CD8-positive, alpha-beta memory T cell (primary cell): Measurements from ENCODE around the gene PHKB. TPM values are rescaled to one million over a fixed set of nuclear protein-coding genes. Genes with fewer than 3 reads are reported as not detected.

Experiments
- CTCF ChIA-PET: fragments of 350-600 bp; sonication (Branson Sonifier 250); formaldehyde crosslinking; loops from one replicate; lab custom pipeline; 2021; ENCODE audit warnings: antibody characterized with exemption; lab: Charles Lee
- POLR2A ChIA-PET: fragments of 350-600 bp; sonication (Branson Sonifier 250); formaldehyde crosslinking; loops from one replicate; lab custom pipeline; 2021; ENCODE audit warnings: antibody characterized with exemption; lab: Charles Lee
- DNase-seq, 5 donors: peaks; one replicate each; pipeline versions ENCODE4 v3.0.0 to v3.0.0-alpha.2; 2020 to 2022; ENCODE audit warnings: mixed read lengths in 1 of 5
- H3K27ac ChIP-seq: one replicate; pipeline ENCODE4 v1.7.0; 2013; ENCODE audit warnings: low read depth, mild to moderate bottlenecking, low read length, moderate library complexity
- H3K27me3 ChIP-seq: 2 replicates; pipeline ENCODE4 v1.7.0; 2013; ENCODE audit warnings: low read length, mild to moderate bottlenecking; ENCODE audit not compliant: insufficient read depth, poor library complexity, severe bottlenecking
- H3K36me3 ChIP-seq: 2 replicates; pipeline ENCODE4 v1.7.0; 2013; ENCODE audit warnings: mild to moderate bottlenecking, low read length, moderate library complexity; ENCODE audit not compliant: insufficient read depth
- H3K4me1 ChIP-seq: 2 replicates; pipeline ENCODE4 v1.7.0; 2013; ENCODE audit warnings: mild to moderate bottlenecking, low read length, moderate library complexity; ENCODE audit not compliant: insufficient read depth
- H3K4me3 ChIP-seq: 2 replicates; pipeline ENCODE4 v1.7.0; 2013; ENCODE audit warnings: mild to moderate bottlenecking, low read length
- H3K9me3 ChIP-seq: 2 replicates; pipeline ENCODE4 v1.7.0; 2013; ENCODE audit warnings: mild to moderate bottlenecking, low read length
- H3K27ac Mint-ChIP-seq, 8 donors: one replicate each; pipeline ENCODE4 v1.8.0; 2020 to 2021; ENCODE audit warnings: mixed read lengths in 8 of 8, mild to moderate bottlenecking in 6 of 8, inconsistent platforms in 3 of 8, moderate library complexity in 3 of 8
- H3K27me3 Mint-ChIP-seq, 2 donors: one replicate each; pipeline ENCODE4 v1.8.0; 2020 to 2021; ENCODE audit warnings: mixed read lengths in 2 of 2, mild to moderate bottlenecking in 1 of 2, moderate library complexity in 1 of 2
- H3K36me3 Mint-ChIP-seq, 3 donors: one replicate each; pipeline ENCODE4 v1.8.0; 2020 to 2021; ENCODE audit warnings: mixed read lengths in 3 of 3, inconsistent platforms in 1 of 3, mild to moderate bottlenecking in 1 of 3
- H3K4me1 Mint-ChIP-seq, 3 donors: one replicate each; pipeline ENCODE4 v1.8.0; 2020 to 2021; ENCODE audit warnings: mixed read lengths in 3 of 3, inconsistent platforms in 1 of 3, mild to moderate bottlenecking in 1 of 3
- H3K4me3 Mint-ChIP-seq, 7 donors: one replicate each; pipeline ENCODE4 v1.8.0; 2020 to 2021; ENCODE audit warnings: mixed read lengths in 7 of 7, mild to moderate bottlenecking in 6 of 7, moderate library complexity in 4 of 7, inconsistent platforms in 2 of 7
- H3K9me3 Mint-ChIP-seq, 5 donors: one replicate each; pipeline ENCODE4 v1.8.0; 2020 to 2022; ENCODE audit warnings: mixed read lengths in 5 of 5, mild to moderate bottlenecking in 3 of 5, moderate library complexity in 2 of 5, inconsistent platforms in 1 of 5
- polyA plus RNA-seq: library from polyadenylated mRNA; unstranded; fragments of 300-500 nt; fragmentation: Illumina TruSeq; gene quantifications from one replicate; pipeline ENCODE4 v1.2.3, GENCODE V29; 2021
- total RNA-seq, 2 experiments: library from RNA; stranded (reverse); gene quantifications; one replicate each; pipeline ENCODE4 v1.2.3, GENCODE V29; 2021

The PHKB gene
- total and polyA plus RNA-seq, 3 experiments from 2014 or later: 23.0 to 29.2 (median 25.4) TPM

- Mint-ChIP-seq H3K4me1 (peaks cover 25 to 63% (median 45%) of the 10 kb centered on the region in 3 donors), H3K27me3 (no peaks in the 10 kb centered on the region), H3K27ac (no peak overlapping the region), H3K9me3 (peaks cover 0 to 10% (median 6%) of the 10 kb centered on the region in 5 donors), H3K36me3 (peaks cover 13 to 26% (median 20%) of the 10 kb centered on the region in 3 donors), H3K4me3 (no peak overlapping the region)
- H3K4me3 ChIP-seq: no peak overlapping the region
- no peak for DNase-seq
- ChIA-PET POLR2A (no interaction called here), CTCF (no interaction called here)
- no peaks in the 10 kb centered on the region for H3K27me3 ChIP-seq
- H3K9me3 ChIP-seq: no peaks in the 10 kb centered on the region
- H3K27ac ChIP-seq: no peak overlapping the region
- H3K4me1 ChIP-seq: no peaks in the 10 kb centered on the region
- no peaks in the 10 kb centered on the region for H3K36me3 ChIP-seq
Measured at GRCh38 chr16:47483616-47484015, 22.5 kb downstream of the PHKB start.

- ChIA-PET CTCF (no interaction called here), POLR2A (no interaction called here)
- H3K27me3 Mint-ChIP-seq: no peaks in the 10 kb centered on the region
- peaks cover 21 to 36% (median 27%) of the 10 kb centered on the region in 5 donors for H3K9me3 Mint-ChIP-seq
- Histone ChIP-seq H3K9me3 (no peaks in the 10 kb centered on the region), H3K27ac (no peak overlapping the region), H3K4me3 (no peak overlapping the region), H3K27me3 (no peaks in the 10 kb centered on the region), H3K36me3 (no peaks in the 10 kb centered on the region), H3K4me1 (no peaks in the 10 kb centered on the region)
- DNase-seq: no peak
- peaks cover 9 to 46% (median 43%) of the 10 kb centered on the region in 3 donors for H3K36me3 Mint-ChIP-seq
- H3K4me3 Mint-ChIP-seq: no peak overlapping the region
- no peak overlapping the region for H3K27ac Mint-ChIP-seq
- H3K4me1 Mint-ChIP-seq: peaks cover 13 to 58% (median 22%) of the 10 kb centered on the region in 3 donors
Measured at GRCh38 chr16:47486856-47487255, 25.7 kb downstream of the PHKB start.

- Mint-ChIP-seq H3K4me3 (no peak overlapping the region), H3K27ac (no peak overlapping the region), H3K27me3 (no peaks in the 10 kb centered on the region), H3K36me3 (peaks cover 11 to 58% (median 49%) of the 10 kb centered on the region in 3 donors), H3K9me3 (peaks cover 23 to 38% (median 27%) of the 10 kb centered on the region in 5 donors), H3K4me1 (peaks cover 19 to 68% (median 29%) of the 10 kb centered on the region in 3 donors)
- DNase-seq: no peak
- H3K27me3 ChIP-seq: no peaks in the 10 kb centered on the region
- no peak overlapping the region for H3K27ac ChIP-seq
- CTCF ChIA-PET: no interaction called here
- no peak overlapping the region for H3K4me3 ChIP-seq
- H3K36me3 ChIP-seq: no peaks in the 10 kb centered on the region
- POLR2A ChIA-PET: interaction anchor here (0.6 kb wide), 1 partner anchor 9 kb away, joined by 4 read pairs; no protein-coding TSS in a partner anchor
- peaks cover 2% of the 10 kb centered on the region for H3K4me1 ChIP-seq
- H3K9me3 ChIP-seq: no peaks in the 10 kb centered on the region
Measured at GRCh38 chr16:47488051-47488450, 26.9 kb downstream of the PHKB start.

- H3K9me3 ChIP-seq: no peaks in the 10 kb centered on the region
- H3K27me3 ChIP-seq: no peaks in the 10 kb centered on the region
- Mint-ChIP-seq H3K27me3 (no peaks in the 10 kb centered on the region), H3K36me3 (peaks cover 11 to 59% (median 47%) of the 10 kb centered on the region in 3 donors), H3K4me1 (peaks cover 17 to 57% (median 25%) of the 10 kb centered on the region in 3 donors), H3K4me3 (no peak overlapping the region), H3K9me3 (peaks cover 23 to 39% (median 27%) of the 10 kb centered on the region in 5 donors), H3K27ac (peak overlapping the region in 1 of 8 donors; percentile 1)
- H3K36me3 ChIP-seq: no peaks in the 10 kb centered on the region
- peaks cover 14% of the 10 kb centered on the region for H3K4me1 ChIP-seq
- H3K4me3 ChIP-seq: no peak overlapping the region
- CTCF ChIA-PET: no interaction called here
- POLR2A ChIA-PET: no interaction called here
- H3K27ac ChIP-seq: no peak overlapping the region
- DNase-seq: no peak
Measured at GRCh38 chr16:47490471-47490870, 29.3 kb downstream of the PHKB start.

GRCh38 chr16:47492036-47492427 lies 30.9 kb downstream of the PHKB start:
- Histone ChIP-seq H3K9me3 (no peaks in the 10 kb centered on the region), H3K27me3 (no peaks in the 10 kb centered on the region), H3K4me3 (no peak overlapping the region), H3K27ac (no peak overlapping the region), H3K36me3 (no peaks in the 10 kb centered on the region), H3K4me1 (peaks cover 14% of the 10 kb centered on the region)
- H3K27ac Mint-ChIP-seq: no peak overlapping the region
- H3K9me3 Mint-ChIP-seq: peaks cover 23 to 39% (median 27%) of the 10 kb centered on the region in 5 donors
- H3K36me3 Mint-ChIP-seq: peaks cover 11 to 52% (median 43%) of the 10 kb centered on the region in 3 donors
- POLR2A ChIA-PET: no interaction called here
- H3K4me1 Mint-ChIP-seq: peaks cover 14 to 59% (median 28%) of the 10 kb centered on the region in 3 donors
- DNase-seq: no peak
- no peaks in the 10 kb centered on the region for H3K27me3 Mint-ChIP-seq
- H3K4me3 Mint-ChIP-seq: no peak overlapping the region
- CTCF ChIA-PET: no interaction called here

- H3K27me3 Mint-ChIP-seq: no peaks in the 10 kb centered on the region
- peak overlapping the region in 1 of 7 donors; percentile 48 for H3K4me3 Mint-ChIP-seq
- H3K4me1 ChIP-seq: peaks cover 14% of the 10 kb centered on the region
- ChIA-PET CTCF (interaction anchor here (1.2 kb wide), 1 partner anchor 15 kb away, joined by 3 read pairs; no protein-coding TSS in a partner anchor), POLR2A (no interaction called here)
- H3K27ac Mint-ChIP-seq: peak overlapping the region in 2 of 8 donors; percentile 12 to 51
- peak overlapping the region; percentile 35 for H3K27ac ChIP-seq
- DNase-seq: no peak
- no peaks in the 10 kb centered on the region for H3K36me3 ChIP-seq
- peaks cover 14 to 59% (median 28%) of the 10 kb centered on the region in 3 donors for H3K4me1 Mint-ChIP-seq
- H3K4me3 ChIP-seq: no peak overlapping the region
- peaks cover 13 to 48% (median 44%) of the 10 kb centered on the region in 3 donors for H3K36me3 Mint-ChIP-seq
- peaks cover 19 to 38% (median 27%) of the 10 kb centered on the region in 5 donors for H3K9me3 Mint-ChIP-seq
- H3K27me3 ChIP-seq: no peaks in the 10 kb centered on the region
- no peaks in the 10 kb centered on the region for H3K9me3 ChIP-seq
Measured at GRCh38 chr16:47492428-47493377, 31.6 kb downstream of the PHKB start.

- Mint-ChIP-seq H3K27me3 (no peaks in the 10 kb centered on the region), H3K9me3 (peaks cover 19 to 30% (median 23%) of the 10 kb centered on the region in 5 donors), H3K36me3 (peaks cover 15 to 43% (median 38%) of the 10 kb centered on the region in 3 donors), H3K4me1 (peaks cover 14 to 54% (median 28%) of the 10 kb centered on the region in 3 donors), H3K4me3 (no peak overlapping the region), H3K27ac (no peak overlapping the region)
- no peak overlapping the region for H3K4me3 ChIP-seq
- H3K36me3 ChIP-seq: no peaks in the 10 kb centered on the region
- CTCF ChIA-PET: interaction anchor here (1.2 kb wide), 1 partner anchor 16 kb away, joined by 3 read pairs; no protein-coding TSS in a partner anchor
- no peaks in the 10 kb centered on the region for H3K9me3 ChIP-seq
- DNase-seq: no peak
- no peaks in the 10 kb centered on the region for H3K27me3 ChIP-seq
- peak overlapping the region; percentile 35 for H3K27ac ChIP-seq
- POLR2A ChIA-PET: no interaction called here
- peaks cover 14% of the 10 kb centered on the region for H3K4me1 ChIP-seq
Measured at GRCh38 chr16:47493381-47494337, 32.5 kb downstream of the PHKB start.
